GM12878 (cell line): ENCODE measurements around the gene PALD1. TPM values are rescaled to one million over a fixed set of nuclear protein-coding genes. Genes with fewer than 3 reads are reported as not detected.

Experiments
- ATAC-seq: fragments of 200-7000 bp; cut with Tn5 transposase; 3 replicates; pipeline ENCODE4 v1.9.1; 2020; ENCODE audit warnings: mild to moderate bottlenecking, moderate library complexity
- BruUV-seq: library from RNA; stranded (reverse); fragments of 400-500 nt; replicated peaks from 2 replicates; lab custom pipeline; 2021; lab: Mats Ljungman, UMichigan
- CTCF ChIA-PET: fragments of 300-600 bp; sonication (Branson Sonifier 250); formaldehyde crosslinking; extraction: SDS; loops from one replicate; lab custom pipeline; 2021; ENCODE audit warnings: inconsistent platforms; lab: Yijun Ruan, JAX
- POLR2A ChIA-PET: fragments of 350-600 bp; formaldehyde crosslinking; extraction: SDS; loops from one replicate; lab custom pipeline; 2021; ENCODE audit warnings: inconsistent platforms; lab: Charles Lee
- RAD21 ChIA-PET: fragments of 300-600 bp; sonication (Branson Sonifier 250); formaldehyde crosslinking; loops from one replicate; lab custom pipeline; 2023; ENCODE audit warnings: antibody characterized with exemption; ENCODE audit not compliant: unreplicated experiment; lab: Charles Lee
- SMC1A ChIA-PET: fragments of 300-600 bp; sonication (Branson Sonifier 250); formaldehyde crosslinking; loops from one replicate; lab custom pipeline; 2023; ENCODE audit not compliant: unreplicated experiment, uncharacterized antibody; lab: Charles Lee
- DNase-seq: peaks from one replicate; pipeline ENCODE4 v3.0.0-alpha.2; 2011; ENCODE audit warnings: low read depth, low spot score
- FAIRE-seq: peaks from 3 replicates; lab custom pipeline; 2011; peaks lifted over from hg19 to GRCh38; lab: Jason Lieb, UNC
- H2AFZ ChIP-seq: 2 replicates; pipeline ENCODE4 v1.6.0; 2011; ENCODE audit warnings: low read depth, low read length, control low read depth; ENCODE audit not compliant: control insufficient read depth
- H3K27ac ChIP-seq: 2 replicates; pipeline ENCODE4 v1.5.1; 2011; ENCODE audit warnings: control low read depth; ENCODE audit not compliant: control insufficient read depth, insufficient read depth
- H3K27me3 ChIP-seq, 2 experiments: replicated peaks in 1 of 2; 2 replicates each; pipeline versions ENCODE4 v1.6.0 to v1.6.1; 2011; ENCODE audit warnings: low read length in 1 of 2; ENCODE audit not compliant: control insufficient read depth in 2 of 2, insufficient read depth in 2 of 2
- H3K36me3 ChIP-seq, 2 experiments: 2 replicates each; pipeline ENCODE4 v1.5.1; 2011; ENCODE audit warnings: low read length in 1 of 2; ENCODE audit not compliant: control insufficient read depth in 2 of 2, insufficient read depth in 2 of 2
- H3K4me1 ChIP-seq: 2 replicates; pipeline ENCODE4 v1.6.1; 2011; ENCODE audit warnings: mild to moderate bottlenecking, low read length, moderate library complexity, mixed read lengths; ENCODE audit not compliant: control insufficient read depth, insufficient read depth
- H3K4me2 ChIP-seq: 2 replicates; pipeline ENCODE4 v1.6.0; 2011; ENCODE audit warnings: control low read depth; ENCODE audit not compliant: control insufficient read depth, insufficient read depth
- H3K4me3 ChIP-seq: fragments of 200-600 bp; sonication (generic); 2 replicates; pipeline ENCODE4 v1.5.1; 2016
- H3K79me2 ChIP-seq: 2 replicates; pipeline ENCODE4 v1.6.0; 2011; ENCODE audit warnings: low read length; ENCODE audit not compliant: control insufficient read depth, insufficient read depth
- H3K9ac ChIP-seq: 2 replicates; pipeline ENCODE4 v1.8.0; 2011; ENCODE audit warnings: low read length, control low read depth, mixed read lengths; ENCODE audit not compliant: control insufficient read depth, insufficient read depth
- H3K9me3 ChIP-seq: replicated peaks from 3 replicates; pipeline ENCODE4 v1.5.1; 2011; ENCODE audit warnings: mild to moderate bottlenecking, low read length; ENCODE audit not compliant: control insufficient read depth, insufficient read depth
- H4K20me1 ChIP-seq: 2 replicates; pipeline ENCODE4 v1.6.0; 2011; ENCODE audit not compliant: control insufficient read depth, insufficient read depth
- HCFC1 ChIP-seq: fragments of 150-350 bp; IDR thresholded peaks from 2 replicates; pipeline ENCODE4 v1.6.1; 2014; ENCODE audit warnings: low read length
- MEF2A ChIP-seq: IDR thresholded peaks from 2 replicates; pipeline ENCODE4 v1.6.1; 2011; ENCODE audit warnings: low read depth, mild to moderate bottlenecking, low read length, moderate library complexity; ENCODE audit not compliant: insufficient read depth
- MEF2B ChIP-seq: fragments of 450-650 bp; IDR thresholded peaks from 2 replicates; pipeline ENCODE4 v1.6.1; 2018; ENCODE audit warnings: mild to moderate bottlenecking, moderate library complexity; ENCODE audit not compliant: partially characterized antibody, poor library complexity, severe bottlenecking
- NBN ChIP-seq: fragments of 450-650 bp; IDR thresholded peaks from 2 replicates; pipeline ENCODE4 v1.6.1; 2016
- SREBF2 ChIP-seq: IDR thresholded peaks from 2 replicates; pipeline ENCODE4 v1.6.1; 2012; ENCODE audit warnings: mild to moderate bottlenecking, low read length
- SRF ChIP-seq, 2 experiments: IDR thresholded peaks; 2 replicates each; pipeline ENCODE4 v1.6.1; 2011; ENCODE audit warnings: low read depth in 2 of 2, low read length in 2 of 2, mild to moderate bottlenecking in 1 of 2, moderate library complexity in 1 of 2
- USF1 ChIP-seq: IDR thresholded peaks from 2 replicates; pipeline ENCODE4 v1.6.1; 2011; ENCODE audit warnings: borderline replicate concordance, low read depth, mild to moderate bottlenecking, moderate library complexity, mixed read lengths, low read length; ENCODE audit not compliant: insufficient read depth; ENCODE audit errors: extremely low read length
- YY1 ChIP-seq: IDR thresholded peaks from 2 replicates; pipeline ENCODE4 v1.6.1; 2011; ENCODE audit warnings: low read depth, mild to moderate bottlenecking, low read length
- WGBS: methylation state at CpG from one replicate; pipeline ENCODE4 v1.1.6; 2016; ENCODE audit warnings: low lambda C conversion rate; ENCODE audit not compliant: insufficient replicate concordance, insufficient coverage; ENCODE audit errors: missing lambda C conversion rate; 5-methylcytosine and 5-hydroxymethylcytosine counted together
- in situ Hi-C: fragments of 300-500 bp; cut with MboI; formaldehyde crosslinking; loops from 9 replicates; pipeline ENCODE4 v1.14.3; 2018; ENCODE audit warnings: mixed read lengths
- intact Hi-C: fragments of 100-400 bp; cut with micrococcal nuclease; formaldehyde crosslinking; loops from one replicate; pipeline ENCODE4 v1.14.2; 2022; ENCODE audit not compliant: unreplicated experiment
- polyA plus RNA-seq, 11 experiments: library from polyadenylated mRNA; depleted of rRNA in 4 of 11; unstranded in 6 of 11; stranded (reverse) in 5 of 11; fragments of >200 nt; fragmentation: Nextera tagmentation in 4 of 11; fragmentation: Illumina TruSeq in 1 of 11; extraction: Ambion mirVana in 4 of 11; extraction: Trizol in 1 of 11; gene quantifications; 1 replicate in 1 of 11; 2 replicates in 10 of 11; pipeline versions ENCODE4 v1.2.1 to v1.2.3, GENCODE V29; 2011 to 2016; ENCODE audit warnings: inconsistent platforms in 2 of 11, missing spikeins in 2 of 11, low read depth in 1 of 11
- total RNA-seq, 4 experiments: library from RNA; depleted of rRNA in 3 of 4; stranded (reverse); fragments of >200 nt in 3 of 4; fragmentation: Illumina TruSeq in 1 of 4; extraction: Trizol in 1 of 4; gene quantifications; 2 replicates each; pipeline versions ENCODE4 v1.2.1 to v1.2.3, GENCODE V29; 2013 to 2021
- TF ChIP-seq, protein P1 (sequence below): fragments of 450-650 bp; formaldehyde crosslinking; IDR thresholded peaks from 2 replicates; pipeline ENCODE4 v1.4.0; 2022; ENCODE audit warnings: mild to moderate bottlenecking, moderate library complexity

PALD1 gene
- total and polyA plus RNA-seq, 10 of the 15 experiments (the other 5 are each of a cell fraction or from before 2014, with no cell fraction given): 0.43 to 20.9 (median 9.0) TPM

- TF ChIP-seq, protein P1, sequence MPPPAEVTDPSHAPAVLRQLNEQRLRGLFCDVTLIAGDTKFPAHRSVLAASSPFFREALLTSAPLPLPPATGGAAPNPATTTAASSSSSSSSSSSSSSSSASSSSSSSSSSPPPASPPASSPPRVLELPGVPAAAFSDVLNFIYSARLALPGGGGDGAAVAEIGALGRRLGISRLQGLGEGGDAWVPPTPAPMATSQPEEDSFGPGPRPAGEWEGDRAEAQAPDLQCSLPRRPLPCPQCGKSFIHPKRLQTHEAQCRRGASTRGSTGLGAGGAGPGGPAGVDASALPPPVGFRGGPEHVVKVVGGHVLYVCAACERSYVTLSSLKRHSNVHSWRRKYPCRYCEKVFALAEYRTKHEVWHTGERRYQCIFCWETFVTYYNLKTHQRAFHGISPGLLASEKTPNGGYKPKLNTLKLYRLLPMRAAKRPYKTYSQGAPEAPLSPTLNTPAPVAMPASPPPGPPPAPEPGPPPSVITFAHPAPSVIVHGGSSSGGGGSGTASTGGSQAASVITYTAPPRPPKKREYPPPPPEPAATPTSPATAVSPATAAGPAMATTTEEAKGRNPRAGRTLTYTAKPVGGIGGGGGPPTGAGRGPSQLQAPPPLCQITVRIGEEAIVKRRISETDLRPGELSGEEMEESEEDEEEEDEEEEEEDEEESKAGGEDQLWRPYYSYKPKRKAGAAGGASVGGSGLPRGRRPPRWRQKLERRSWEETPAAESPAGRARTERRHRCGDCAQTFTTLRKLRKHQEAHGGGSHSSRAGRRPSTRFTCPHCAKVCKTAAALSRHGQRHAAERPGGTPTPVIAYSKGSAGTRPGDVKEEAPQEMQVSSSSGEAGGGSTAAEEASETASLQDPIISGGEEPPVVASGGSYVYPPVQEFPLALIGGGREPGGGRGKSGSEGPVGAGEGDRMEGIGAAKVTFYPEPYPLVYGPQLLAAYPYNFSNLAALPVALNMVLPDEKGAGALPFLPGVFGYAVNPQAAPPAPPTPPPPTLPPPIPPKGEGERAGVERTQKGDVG (CRISPR knock-in tag): no peak
Observed at GRCh38 chr10:70588859-70589570, 110.4 kb downstream of the PALD1 start (continued).

DNA sequence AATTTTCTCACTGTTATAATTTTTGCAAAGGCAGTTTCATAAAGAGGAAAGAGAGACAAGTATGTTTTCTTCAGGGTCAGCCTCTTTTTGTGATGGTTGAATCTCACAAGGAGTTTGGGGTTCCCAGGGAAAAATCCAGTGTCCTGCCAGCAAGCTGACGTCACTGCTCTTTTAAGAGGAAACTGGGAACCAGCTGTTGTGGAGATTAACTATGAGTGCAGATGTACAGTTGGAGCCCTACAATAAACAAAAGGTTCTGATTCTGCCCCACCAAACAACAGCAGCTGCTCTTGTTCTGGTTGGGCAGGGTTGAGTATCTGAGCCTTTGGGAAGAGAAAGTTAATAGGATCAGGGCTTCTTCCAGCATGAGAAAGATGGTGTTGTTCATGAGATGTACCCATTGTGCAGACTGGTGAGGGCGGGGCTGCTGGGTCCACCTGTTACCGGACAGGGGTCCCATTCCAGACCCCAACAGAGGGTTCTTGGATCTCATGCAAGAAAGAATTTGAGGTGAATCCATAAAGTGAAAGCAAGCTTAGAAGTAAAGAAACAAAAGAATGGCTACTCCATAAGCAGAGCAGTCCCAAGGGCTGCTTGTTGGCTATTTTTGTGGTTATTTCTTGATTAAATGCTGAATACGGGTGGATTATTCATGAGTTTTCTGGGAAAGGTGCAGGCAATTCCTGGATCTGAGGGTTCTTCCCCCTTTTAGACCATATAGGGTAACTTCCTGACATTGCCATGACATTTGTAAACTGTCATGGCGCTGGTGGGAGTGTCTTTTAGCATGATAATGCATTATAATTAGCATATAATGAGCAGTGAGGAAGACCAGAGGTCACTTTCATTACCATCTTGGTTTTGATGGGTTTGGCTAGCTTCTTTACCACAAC, 111.4 kb downstream of the PALD1 start:
- FAIRE-seq (no peak), ATAC-seq (no peak), DNase-seq (no peak)
- intact Hi-C loops: no loop called here
- H3K9me3 ChIP-seq: no peaks in the 10 kb centered on the region
- no peak overlapping the region for H3K27ac ChIP-seq
- SMC1A ChIA-PET: interaction anchor here (1.0 to 6.6 kb wide), 4 partner anchors 12 to 29 kb away, joined by 3 to 46 read pairs (median 6); no protein-coding TSS in a partner anchor
- POLR2A ChIA-PET: interaction anchor here (4.6 kb wide), 1 partner anchor 14 kb away, joined by 23 read pairs; no protein-coding TSS in a partner anchor
- H3K4me1 ChIP-seq: peaks cover 39% of the 10 kb centered on the region
- in situ Hi-C loops: no loop called here
- no peak overlapping the region for H2AFZ ChIP-seq
- no peaks in the 10 kb centered on the region for H3K36me3 ChIP-seq
- no peak overlapping the region for H3K4me2 ChIP-seq
- H3K27me3 ChIP-seq: no peaks in the 10 kb centered on the region
- RAD21 ChIA-PET: interaction anchor here (4.9 kb wide), 1 partner anchor 13 kb away, joined by 35 read pairs; no protein-coding TSS in a partner anchor
- TF ChIP-seq MEF2B: no peak
- no peak for TF ChIP-seq HCFC1
- TF ChIP-seq SREBF2: no peak
- no peak for TF ChIP-seq YY1
- no peak for TF ChIP-seq MEF2A
- 0 out of 4 replicates have a peak, but pooled peaks of 1 of the 2 experiments have one; percentile 25 for TF ChIP-seq SRF (IDR thresholded peaks at IDR 0.05; ENCODE audit: low read depth in 2 of 2, low read length in 2 of 2)
- TF ChIP-seq NBN: no peak
- no peak for TF ChIP-seq USF1
- H4K20me1 ChIP-seq: no peaks in the 10 kb centered on the region
- CTCF ChIA-PET: interaction anchor here (1.4 kb wide), 1 partner anchor 30 kb away, joined by 4 read pairs; no protein-coding TSS in a partner anchor
- no peak overlapping the region for H3K4me3 ChIP-seq
- no peaks in the 10 kb centered on the region for H3K79me2 ChIP-seq
- WGBS: 70% methylated on average over 5 of the region's 5 CpGs
- no peak overlapping the region for H3K9ac ChIP-seq
- BruUV-seq: no TSS peak
